Neutrophil (primary cell): ENCODE results near the gene MGMT.

Source experiments
- H3K27ac ChIP-seq: fragments of 200-600 bp; sonication (generic); 2 replicates; pipeline ENCODE4 v1.5.1; 2016; ENCODE audit warnings: mild to moderate bottlenecking, moderate library complexity
- H3K27me3 ChIP-seq: fragments of 200-600 bp; sonication (generic); 2 replicates; pipeline ENCODE4 v1.6.0; 2016; ENCODE audit warnings: mild to moderate bottlenecking
- H3K36me3 ChIP-seq: fragments of 200-600 bp; sonication (generic); 2 replicates; pipeline ENCODE4 v1.5.1; 2017
- H3K4me1 ChIP-seq, 2 experiments: fragments of 200-600 bp in 1 of 2; sonication (generic) in 1 of 2; 1 replicate in 1 of 2; 2 replicates in 1 of 2; pipeline versions ENCODE4 v1.5.1 to v1.6.1; 2013 to 2016; ENCODE audit warnings: low read depth in 1 of 2, low read length in 1 of 2, mild to moderate bottlenecking in 1 of 2, moderate library complexity in 1 of 2; ENCODE audit not compliant: control insufficient read depth in 1 of 2, insufficient read depth in 1 of 2
- H3K4me3 ChIP-seq, 2 experiments: fragments of 200-600 bp in 1 of 2; sonication (generic) in 1 of 2; 1 replicate in 1 of 2; 2 replicates in 1 of 2; pipeline ENCODE4 v1.5.1; 2013 to 2016; ENCODE audit warnings: low read depth in 1 of 2, low read length in 1 of 2, mild to moderate bottlenecking in 1 of 2, moderate library complexity in 1 of 2
- H3K9me3 ChIP-seq: fragments of 200-600 bp; sonication (generic); 2 replicates; pipeline ENCODE4 v1.5.1; 2016
- TF ChIP-seq, protein P1 (sequence below): fragments of 200-600 bp; sonication (generic); IDR thresholded peaks from 2 replicates; pipeline ENCODE4 v1.5.1; 2016; ENCODE audit warnings: antibody characterized with exemption

Gene MGMT

DNA sequence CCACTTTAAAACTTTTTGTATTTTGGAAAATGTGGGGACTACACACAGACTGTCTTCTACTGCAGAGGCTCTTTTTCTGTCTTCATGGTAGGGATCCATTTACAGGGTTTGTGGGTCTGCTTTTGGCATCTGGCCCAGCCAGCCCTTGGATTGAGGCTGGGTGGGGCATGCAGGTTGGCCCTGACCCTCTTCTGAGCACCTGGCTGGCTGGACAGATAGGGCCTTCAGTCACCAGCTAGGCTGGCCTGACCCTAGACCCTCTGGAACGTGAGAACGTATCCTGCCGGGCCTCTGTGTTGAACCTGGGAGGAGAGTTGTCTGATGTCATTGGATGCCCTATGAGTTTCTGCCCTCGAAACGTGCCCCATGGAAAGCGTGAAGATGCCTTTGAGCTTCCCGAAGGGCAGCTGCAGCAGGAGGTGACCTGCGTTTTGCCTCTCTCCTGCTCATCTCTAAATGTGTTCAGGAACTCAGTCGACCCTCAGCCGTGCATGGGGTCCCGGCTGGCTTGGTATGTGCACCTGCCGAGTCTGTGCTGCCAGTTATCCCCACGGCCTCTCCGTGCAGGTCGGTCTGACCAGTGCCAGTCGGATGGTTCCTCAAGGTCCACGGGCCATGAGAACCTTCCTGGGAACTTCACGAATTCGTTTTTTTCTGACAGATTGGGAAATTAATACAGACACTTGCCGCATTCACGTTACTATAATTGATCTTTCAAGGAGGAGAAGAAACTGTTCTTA lies 74.9 kb downstream of the MGMT start:
- Histone ChIP-seq H3K4me1 (no peaks in the 10 kb centered on the region), H3K9me3 (no peaks in the 10 kb centered on the region), H3K27ac (no peak overlapping the region), H3K27me3 (no peaks in the 10 kb centered on the region), H3K36me3 (no peaks in the 10 kb centered on the region), H3K4me3 (no peak overlapping the region)
- TF ChIP-seq, protein P1, sequence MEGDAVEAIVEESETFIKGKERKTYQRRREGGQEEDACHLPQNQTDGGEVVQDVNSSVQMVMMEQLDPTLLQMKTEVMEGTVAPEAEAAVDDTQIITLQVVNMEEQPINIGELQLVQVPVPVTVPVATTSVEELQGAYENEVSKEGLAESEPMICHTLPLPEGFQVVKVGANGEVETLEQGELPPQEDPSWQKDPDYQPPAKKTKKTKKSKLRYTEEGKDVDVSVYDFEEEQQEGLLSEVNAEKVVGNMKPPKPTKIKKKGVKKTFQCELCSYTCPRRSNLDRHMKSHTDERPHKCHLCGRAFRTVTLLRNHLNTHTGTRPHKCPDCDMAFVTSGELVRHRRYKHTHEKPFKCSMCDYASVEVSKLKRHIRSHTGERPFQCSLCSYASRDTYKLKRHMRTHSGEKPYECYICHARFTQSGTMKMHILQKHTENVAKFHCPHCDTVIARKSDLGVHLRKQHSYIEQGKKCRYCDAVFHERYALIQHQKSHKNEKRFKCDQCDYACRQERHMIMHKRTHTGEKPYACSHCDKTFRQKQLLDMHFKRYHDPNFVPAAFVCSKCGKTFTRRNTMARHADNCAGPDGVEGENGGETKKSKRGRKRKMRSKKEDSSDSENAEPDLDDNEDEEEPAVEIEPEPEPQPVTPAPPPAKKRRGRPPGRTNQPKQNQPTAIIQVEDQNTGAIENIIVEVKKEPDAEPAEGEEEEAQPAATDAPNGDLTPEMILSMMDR = no peak

DNA sequence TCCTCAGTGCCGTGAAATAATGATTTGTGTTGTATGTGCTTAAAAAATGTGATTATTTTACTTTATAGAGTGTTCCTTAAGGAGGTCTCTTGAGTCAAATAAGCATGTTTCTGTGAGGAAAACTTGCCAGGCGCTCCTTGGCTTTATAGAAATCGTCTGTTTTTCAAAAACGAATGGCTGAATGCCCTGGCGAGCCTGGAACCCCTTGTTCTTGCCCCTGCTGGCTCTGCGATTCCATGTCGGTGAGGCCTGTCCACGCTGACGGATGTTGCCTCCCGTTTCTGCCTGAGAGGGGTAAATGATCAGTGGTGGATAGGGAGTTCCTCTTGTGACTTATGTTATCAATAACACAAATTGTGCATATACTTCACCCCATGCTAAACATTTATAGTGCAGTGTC lies 75.5 kb downstream of the MGMT start:
- Histone ChIP-seq H3K9me3 (no peaks in the 10 kb centered on the region), H3K36me3 (no peaks in the 10 kb centered on the region), H3K27ac (no peak overlapping the region), H3K4me1 (no peaks in the 10 kb centered on the region), H3K4me3 (no peak overlapping the region), H3K27me3 (no peaks in the 10 kb centered on the region)
- TF ChIP-seq, protein P1 = no peak

- H3K4me1 ChIP-seq = no peaks in the 10 kb centered on the region
- TF ChIP-seq, protein P1 = no peak
- H3K9me3 ChIP-seq = no peaks in the 10 kb centered on the region
- no peaks in the 10 kb centered on the region for H3K27me3 ChIP-seq
- H3K36me3 ChIP-seq = no peaks in the 10 kb centered on the region
- H3K27ac ChIP-seq = no peak overlapping the region
- H3K4me3 ChIP-seq = no peak overlapping the region
Measured at GRCh38 chr10:129544205-129545202, 77.5 kb downstream of the MGMT start.

- Histone ChIP-seq H3K27ac (no peak overlapping the region), H3K9me3 (no peaks in the 10 kb centered on the region), H3K36me3 (no peaks in the 10 kb centered on the region), H3K4me3 (no peak overlapping the region), H3K4me1 (no peaks in the 10 kb centered on the region), H3K27me3 (no peaks in the 10 kb centered on the region)
- TF ChIP-seq, protein P1 = no peak
Measured at GRCh38 chr10:129545261-129545660, 78.2 kb downstream of the MGMT start.

DNA sequence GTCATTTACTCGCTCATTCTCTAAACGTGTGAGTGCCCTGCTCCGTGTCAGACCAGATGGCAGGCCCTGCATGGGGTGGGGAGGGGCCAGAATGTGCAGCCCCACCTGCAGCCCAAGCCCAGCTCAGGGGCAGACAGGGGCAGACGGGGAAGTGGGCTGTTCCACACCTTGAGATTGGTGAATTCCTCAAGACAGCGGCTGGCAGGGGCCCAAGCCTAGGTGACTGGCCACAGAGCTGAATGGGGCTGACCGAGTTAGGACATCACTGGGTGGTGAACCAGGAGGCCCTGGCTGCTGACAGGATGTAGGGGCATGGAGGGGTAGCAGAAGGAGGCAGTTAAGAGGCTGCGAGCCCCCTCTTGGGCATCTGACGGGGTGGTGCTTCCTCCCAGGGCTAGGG lies 79.1 kb downstream of the MGMT start:
- H3K27ac ChIP-seq = no peak overlapping the region
- TF ChIP-seq, protein P1 = no peak
- no peaks in the 10 kb centered on the region for H3K9me3 ChIP-seq
- H3K4me1 ChIP-seq = no peaks in the 10 kb centered on the region
- H3K4me3 ChIP-seq = no peak overlapping the region
- no peaks in the 10 kb centered on the region for H3K36me3 ChIP-seq
- H3K27me3 ChIP-seq = no peaks in the 10 kb centered on the region
